Panc1 (cell line): ENCODE results near the gene CAMKK2. TPM values are rescaled to one million over a fixed set of nuclear protein-coding genes. Genes with fewer than 3 reads are reported as not detected.

Source experiments
- ATAC-seq: fragments of 200-7000 bp; cut with Tn5 transposase; 2 replicates; pipeline ENCODE4 v1.9.1; 2020; ENCODE audit warnings: mild to moderate bottlenecking, moderate library complexity
- BruUV-seq: library from RNA; stranded (reverse); fragments of 400-500 nt; replicated peaks from 2 replicates; lab custom pipeline; 2021; lab: Mats Ljungman, UMichigan
- CTCF ChIA-PET: fragments of 300-600 bp; sonication (Branson Sonifier 250); formaldehyde crosslinking; loops from one replicate; lab custom pipeline; 2022; ENCODE audit warnings: antibody characterized with exemption; lab: Charles Lee
- POLR2A ChIA-PET: fragments of 300-600 bp; sonication (Branson Sonifier 250); formaldehyde crosslinking; loops from one replicate; lab custom pipeline; 2022; ENCODE audit warnings: antibody characterized with exemption; lab: Charles Lee
- DNase-seq: peaks from one replicate; pipeline ENCODE4 v3.0.0-alpha.2; 2010; ENCODE audit warnings: low read depth, low spot score
- H3K27ac ChIP-seq: 2 replicates; pipeline ENCODE4 v1.5.1; 2011; ENCODE audit warnings: mild to moderate bottlenecking, low read length, inconsistent platforms
- H3K27me3 ChIP-seq: fragments of 200-500 bp; sonication (Bioruptor generic); 2 replicates; pipeline ENCODE4 v1.6.0; 2014; ENCODE audit warnings: low read length, inconsistent platforms; ENCODE audit not compliant: control insufficient read depth, insufficient read depth
- H3K36me3 ChIP-seq: fragments of 200-500 bp; sonication (Bioruptor generic); 2 replicates; pipeline ENCODE4 v1.5.1; 2014; ENCODE audit warnings: inconsistent platforms, mild to moderate bottlenecking, low read length, moderate library complexity; ENCODE audit not compliant: control insufficient read depth, insufficient read depth
- H3K4me1 ChIP-seq: 2 replicates; pipeline ENCODE4 v1.5.1; 2011; ENCODE audit warnings: inconsistent platforms, mild to moderate bottlenecking, low read length, moderate library complexity; ENCODE audit not compliant: control insufficient read depth, insufficient read depth
- H3K4me3 ChIP-seq, 2 experiments: 2 replicates each; pipeline ENCODE4 v1.5.1; 2011 to 2012; ENCODE audit warnings: low read depth in 2 of 2, low read length in 2 of 2, mild to moderate bottlenecking in 2 of 2, inconsistent platforms in 1 of 2, moderate library complexity in 1 of 2
- H3K9me3 ChIP-seq: fragments of 200-500 bp; sonication (Bioruptor generic); 2 replicates; pipeline ENCODE4 v1.5.1; 2014; ENCODE audit warnings: low read depth, mild to moderate bottlenecking, inconsistent platforms, low read length, moderate library complexity; ENCODE audit not compliant: control insufficient read depth, insufficient read depth
- CTCF ChIP-seq: fragments of 450-650 bp; IDR thresholded peaks from 2 replicates; pipeline ENCODE4 v1.5.1; 2017; ENCODE audit warnings: mild to moderate bottlenecking
- REST ChIP-seq, 2 experiments: IDR thresholded peaks; 2 replicates each; pipeline ENCODE4 v1.6.1; 2011 to 2012; ENCODE audit warnings: low read depth in 2 of 2, control low read depth in 1 of 2, low read length in 1 of 2, mild to moderate bottlenecking in 1 of 2, moderate library complexity in 1 of 2; ENCODE audit not compliant: insufficient read depth in 1 of 2
- SIN3A ChIP-seq: IDR thresholded peaks from 2 replicates; pipeline ENCODE4 v1.6.1; 2012; ENCODE audit warnings: low read depth, mild to moderate bottlenecking, low read length, moderate library complexity, borderline replicate concordance; ENCODE audit not compliant: insufficient read depth
- TCF7L2 ChIP-seq: IDR thresholded peaks from 2 replicates; pipeline ENCODE4 v1.6.1; 2011; ENCODE audit warnings: mild to moderate bottlenecking, low read depth, low read length, inconsistent platforms
- in situ Hi-C: cut with HindIII; loops from 2 replicates; pipeline ENCODE4 v1.10.0; 2016; ENCODE audit warnings: low sequenced_read_pairs, low pct_unique_long_range_greater_than_20kb
- intact Hi-C: fragments of 100-400 bp; cut with micrococcal nuclease; formaldehyde crosslinking; loops from one replicate; pipeline ENCODE4 v1.10.0; 2022; ENCODE audit not compliant: unreplicated experiment
- total RNA-seq: library from RNA; stranded (reverse); gene quantifications from one replicate; pipeline ENCODE4 v1.2.1, GENCODE V29; 2021; ENCODE audit not compliant: unreplicated experiment

The CAMKK2 gene
- total RNA-seq, 1 experiment from 2014 or later, result 37.8 TPM

GRCh38 chr12:121212875-121213274, 83.6 kb downstream of the CAMKK2 start:
- ChIA-PET POLR2A (no interaction called here), CTCF (no interaction called here)
- intact Hi-C loops, result no loop called here

More at GRCh38 chr12:121212875-121213274, 83.6 kb downstream of the CAMKK2 start:
- H3K4me1 ChIP-seq, result 0 out of 2 replicates have a peak, but pooled peaks cover 3% of the 10 kb centered on the region
- no peaks in the 10 kb centered on the region for H3K9me3 ChIP-seq
- ATAC-seq, result no peak
- no peaks in the 10 kb centered on the region for H3K36me3 ChIP-seq
- TF ChIP-seq REST (IDR thresholded peaks at IDR 0.05; ENCODE audit: insufficient read depth in 1 of 2, low read depth in 2 of 2, low read length in 1 of 2) (no peak), CTCF (no peak), SIN3A (no peak), TCF7L2 (no peak)
- in situ Hi-C loops, result no loop called here
- H3K27ac ChIP-seq, result no peak overlapping the region
- H3K27me3 ChIP-seq, result no peaks in the 10 kb centered on the region
- H3K4me3 ChIP-seq, result no peak overlapping the region
- BruUV-seq, result no TSS peak
- no peak for DNase-seq
